A549 (cell line): ENCODE data around the gene B4GALT2. TPM values are rescaled to one million over a fixed set of nuclear protein-coding genes. Genes with fewer than 3 reads are reported as not detected.

Source experiments
- ATAC-seq, 2 experiments: fragments of 200-7000 bp in 1 of 2; fragments of >200 bp in 1 of 2; cut with Nextera tagmentation in 1 of 2; cut with Tn5 transposase in 1 of 2; 3 replicates each; pipeline versions ENCODE4 v1.8.0 to v1.9.1; 2018 to 2020; ENCODE audit warnings: mild to moderate bottlenecking in 1 of 2, moderate library complexity in 1 of 2
- CTCF ChIA-PET: fragments of 300-600 bp; sonication (Branson Sonifier 250); formaldehyde crosslinking; extraction: SDS; loops from one replicate; lab custom pipeline; 2021; ENCODE audit warnings: antibody characterized with exemption, inconsistent platforms; lab: Yijun Ruan, JAX
- POLR2A ChIA-PET: fragments of 350-600 bp; formaldehyde crosslinking; extraction: SDS; loops from one replicate; lab custom pipeline; 2021; ENCODE audit warnings: antibody characterized with exemption, inconsistent platforms; lab: Yijun Ruan, JAX
- DNase-seq, 2 experiments: peaks; one replicate each; pipeline versions ENCODE4 v3.0.0 to v3.0.0-alpha.2; 2011 to 2016; ENCODE audit warnings: low read depth in 1 of 2, low spot score in 1 of 2
- FAIRE-seq: peaks from 2 replicates; lab custom pipeline; 2011; peaks lifted over from hg19 to GRCh38; lab: Jason Lieb, UNC
- H3K27ac ChIP-seq, 2 experiments: fragments of >200 bp; sonication (Bioruptor Twin); formaldehyde crosslinking; 3 replicates each; pipeline ENCODE4 v1.5.1; 2016 to 2017
- H3K4me1 ChIP-seq: fragments of >200 bp; sonication (Bioruptor Twin); formaldehyde crosslinking; 3 replicates; pipeline ENCODE4 v1.6.1; 2016
- H3K4me2 ChIP-seq: fragments of >200 bp; sonication (Bioruptor Twin); formaldehyde crosslinking; 3 replicates; pipeline ENCODE4 v1.6.1; 2016
- H3K4me3 ChIP-seq: fragments of >200 bp; sonication (Bioruptor Twin); formaldehyde crosslinking; 3 replicates; pipeline ENCODE4 v1.5.1; 2016
- H3K9me3 ChIP-seq: fragments of >200 bp; sonication (Bioruptor Twin); formaldehyde crosslinking; 3 replicates; pipeline ENCODE4 v1.6.1; 2016
- BCL3 ChIP-seq: fragments of >200 bp; sonication (Bioruptor Twin); formaldehyde crosslinking; IDR thresholded peaks from 3 replicates; pipeline ENCODE4 v1.6.1; 2016
- CBX2 ChIP-seq: fragments of 200-600 bp; sonication (generic); IDR thresholded peaks from 2 replicates; pipeline ENCODE4 v1.6.1; 2016; ENCODE audit warnings: low read depth, mild to moderate bottlenecking, borderline replicate concordance
- CTCF ChIP-seq: fragments of >200 bp; sonication (Bioruptor Twin); formaldehyde crosslinking; IDR thresholded peaks from 3 replicates; pipeline ENCODE4 v1.5.1; 2016
- E2F6 ChIP-seq: IDR thresholded peaks from 2 replicates; pipeline ENCODE4 v1.6.1; 2012; ENCODE audit warnings: low read depth, borderline replicate concordance
- ESRRA ChIP-seq: fragments of 150-350 bp; IDR thresholded peaks from 2 replicates; pipeline ENCODE4 v1.6.1; 2014; ENCODE audit warnings: mild to moderate bottlenecking, low read length, borderline replicate concordance
- HES2 ChIP-seq: fragments of >200 bp; sonication (Bioruptor Twin); formaldehyde crosslinking; IDR thresholded peaks from 2 replicates; pipeline ENCODE4 v1.6.1; 2016
- HOXA7 ChIP-seq: fragments of 250-450 bp; sonication (Bioruptor Pico); IDR thresholded peaks from 2 replicates; pipeline ENCODE4 v1.5.0; 2020; ENCODE audit warnings: mild to moderate bottlenecking, moderate library complexity
- JUN ChIP-seq, 2 experiments: fragments of >200 bp; sonication (Bioruptor Twin); formaldehyde crosslinking; IDR thresholded peaks; 2 replicates in 1 of 2; 3 replicates in 1 of 2; pipeline ENCODE4 v1.6.1; 2016 to 2017
- KDM1A ChIP-seq: fragments of 200-600 bp; sonication (generic); IDR thresholded peaks from 2 replicates; pipeline ENCODE4 v1.6.1; 2016; ENCODE audit warnings: low read depth, mild to moderate bottlenecking
- NPAS2 ChIP-seq: fragments of 250-450 bp; sonication (Bioruptor Pico); IDR thresholded peaks from 2 replicates; pipeline ENCODE4 v1.8.0; 2022; ENCODE audit warnings: mild to moderate bottlenecking, moderate library complexity, borderline replicate concordance
- PBX3 ChIP-seq: IDR thresholded peaks from 2 replicates; pipeline ENCODE4 v1.6.1; 2012
- RAD21 ChIP-seq, 2 experiments: fragments of >200 bp in 1 of 2; sonication (Bioruptor Twin) in 1 of 2; formaldehyde crosslinking in 1 of 2; IDR thresholded peaks in 1 of 2; conservative IDR thresholded peaks in 1 of 2; 2 replicates in 1 of 2; 3 replicates in 1 of 2; pipeline ENCODE4 v1.6.1; 2012 to 2018; ENCODE audit warnings: inconsistent platforms in 1 of 2
- RNF2 ChIP-seq: fragments of 200-600 bp; sonication (generic); IDR thresholded peaks from 2 replicates; pipeline ENCODE4 v1.6.1; 2016; ENCODE audit warnings: low read depth, mild to moderate bottlenecking, antibody characterized with exemption, moderate library complexity, borderline replicate concordance
- ZSCAN20 ChIP-seq: fragments of 250-450 bp; sonication (Bioruptor Pico); IDR thresholded peaks from 2 replicates; pipeline ENCODE4 v1.8.0; 2022; ENCODE audit warnings: mild to moderate bottlenecking, moderate library complexity
- WGBS: methylation state at CpG from one replicate; pipeline ENCODE4 v1.1.6; 2017; ENCODE audit errors: missing lambda C conversion rate; 5-methylcytosine and 5-hydroxymethylcytosine counted together
- polyA plus RNA-seq, 4 experiments: library from polyadenylated mRNA; depleted of rRNA in 3 of 4; stranded (reverse); fragments of >200 nt; fragmentation: RNase III in 1 of 4; extraction: RNeasy Plus Mini Kit Qiagen cat#74134 plus additional on column Dnase treatment in 1 of 4; gene quantifications; 2 replicates in 3 of 4; 3 replicates in 1 of 4; pipeline ENCODE4 v1.2.3, GENCODE V29; 2011 to 2017

Gene B4GALT2
- polyA plus RNA-seq, 2 of the 4 experiments (the other 2 are of a cell fraction), result 19.0 to 35.8 TPM

- peak overlapping the region; percentile 93 for H3K4me2 ChIP-seq
- DNase-seq (peak in 1 of 2 experiments; percentile 57), ATAC-seq (peak; percentile 67 to 81), FAIRE-seq (no peak)
- peak overlapping the region; percentile 82 for H3K4me3 ChIP-seq
- peak overlapping the region; percentile 96 to 99 for H3K27ac ChIP-seq
- CTCF ChIA-PET, result interaction anchor here (1.4 to 25.3 kb wide), 3 partner anchors 17 to 267 kb away, joined by 4 to 412 read pairs (median 14); no protein-coding TSS in a partner anchor
- H3K9me3 ChIP-seq, result no peaks in the 10 kb centered on the region
- peaks cover 40% of the 10 kb centered on the region for H3K4me1 ChIP-seq
- no peak for TF ChIP-seq ESRRA
- no peak for TF ChIP-seq PBX3
- peak in 1 of 2 experiments; percentile 16; a peak in 2 of 5 replicates for TF ChIP-seq RAD21 (conservative IDR thresholded peaks at IDR 0.05 in 1 of 2, IDR thresholded peaks at IDR 0.05 in 1 of 2)
- TF ChIP-seq BCL3, result no peak
- TF ChIP-seq ZSCAN20 (CRISPR knock-in tag), result no peak
- no peak for TF ChIP-seq CBX2
- no peak for TF ChIP-seq JUN (IDR thresholded peaks at IDR 0.05)
- TF ChIP-seq HOXA7 (CRISPR knock-in tag), result no peak
- no peak for TF ChIP-seq RNF2
- no peak for TF ChIP-seq HES2
- TF ChIP-seq KDM1A, result no peak
- peak; percentile 18; the same call in 2 of the 3 replicates for TF ChIP-seq CTCF
- no peak for TF ChIP-seq E2F6
- WGBS, result 1% methylated on average over 18 of the region's 66 CpGs
- POLR2A ChIA-PET, result interaction anchor here (0.6 to 1.0 kb wide), 4 partner anchors 17 to 564 kb away, joined by 3 to 4 read pairs (median 3); no protein-coding TSS in a partner anchor
Observed at GRCh38 chr1:44030605-44031251, 51.7 kb downstream of the B4GALT2 start.

GRCh38 chr1:44031252-44032169 is 52.5 kb downstream of the B4GALT2 start, which contains the start of gene SLC6A9:
Gene SLC6A9, minus strand, starts transcription at chr1:44031462. Its CDS starts 7,185 bp downstream, at chr1:44024277.
- Histone ChIP-seq H3K4me1 (peaks cover 40% of the 10 kb centered on the region), H3K4me2 (peak within 1 kb of the TSS; percentile 93), H3K4me3 (peak within 1 kb of the TSS; percentile 82), H3K9me3 (no peaks in the 10 kb centered on the region), H3K27ac (peak within 1 kb of the TSS; percentile 96 to 99)
- CTCF ChIA-PET, result interaction anchor here (0.9 to 25.3 kb wide), 5 partner anchors 16 to 268 kb away, joined by 3 to 412 read pairs (median 4); no protein-coding TSS in a partner anchor
- 23% methylated on average over 24 of the region's 40 CpGs for WGBS
- DNase-seq (peak in 1 of 2 experiments; percentile 47), FAIRE-seq (no peak), ATAC-seq (peak; percentile 14 to 19; a peak in 4 of 6 replicates)
- POLR2A ChIA-PET, result no interaction called here
- TF ChIP-seq NPAS2 (CRISPR knock-in tag) (no peak), JUN (IDR thresholded peaks at IDR 0.05) (0 out of 5 replicates have a peak, but pooled peaks of 1 of the 2 experiments have one; percentile 13)
